Measurements from ENCODE around the gene SUGCT.

The SUGCT gene

GRCh38 chr7:40455485-40455884 is 320.7 kb downstream of the SUGCT start:
- TF ChIP-seq TAF1 (IDR thresholded peaks at IDR 0.05; ENCODE audit: low read depth, low read length): no peak
- no peak for TF ChIP-seq POU2F2 (IDR thresholded peaks at IDR 0.05; ENCODE audit: low read depth, low read length)
- TF ChIP-seq SPI1 (IDR thresholded peaks at IDR 0.05; ENCODE audit: low read depth, low read length): no peak
- no peak for TF ChIP-seq POLR2AphosphoS5 (IDR thresholded peaks at IDR 0.05; ENCODE audit: low read depth, low read length)
- FAIRE-seq: no peak
- DNase-seq (ENCODE audit: insufficient read length, low spot score): no peak

GRCh38 chr7:40457776-40458480 is 323.1 kb downstream of the SUGCT start:
- FAIRE-seq (no peak), DNase-seq (ENCODE audit: insufficient read length, low spot score) (no peak)
- TF ChIP-seq POLR2AphosphoS5 (IDR thresholded peaks at IDR 0.05; ENCODE audit: low read depth, low read length) (no peak), POLR2A (IDR thresholded peaks at IDR 0.05; ENCODE audit: low read depth, low read length) (no peak), TAF1 (IDR thresholded peaks at IDR 0.05; ENCODE audit: low read depth, low read length) (no peak), PAX5 (IDR thresholded peaks at IDR 0.05; ENCODE audit: insufficient read depth, low read length, severe bottlenecking) (no peak), POU2F2 (IDR thresholded peaks at IDR 0.05; ENCODE audit: low read depth, low read length) (no peak), SPI1 (IDR thresholded peaks at IDR 0.05; ENCODE audit: low read depth, low read length) (no peak)

- FAIRE-seq (no peak), DNase-seq (ENCODE audit: insufficient read length, low spot score) (no peak)
- TF ChIP-seq SPI1 (IDR thresholded peaks at IDR 0.05; ENCODE audit: low read depth, low read length) (no peak), POLR2AphosphoS5 (IDR thresholded peaks at IDR 0.05; ENCODE audit: low read depth, low read length) (no peak), TAF1 (IDR thresholded peaks at IDR 0.05; ENCODE audit: low read depth, low read length) (no peak), POU2F2 (IDR thresholded peaks at IDR 0.05; ENCODE audit: low read depth, low read length) (no peak), POLR2A (IDR thresholded peaks at IDR 0.05; ENCODE audit: low read depth, low read length) (no peak), PAX5 (IDR thresholded peaks at IDR 0.05; ENCODE audit: insufficient read depth, low read length, severe bottlenecking) (no peak)
These were observed 328.6 kb downstream of the SUGCT start for GRCh38 chr7:40463446-40463845.

- TF ChIP-seq TAF1 (IDR thresholded peaks at IDR 0.05; ENCODE audit: low read depth, low read length) (no peak), POLR2AphosphoS5 (IDR thresholded peaks at IDR 0.05; ENCODE audit: low read depth, low read length) (no peak), PAX5 (IDR thresholded peaks at IDR 0.05; ENCODE audit: insufficient read depth, low read length, severe bottlenecking) (no peak), POLR2A (IDR thresholded peaks at IDR 0.05; ENCODE audit: low read depth, low read length) (no peak), POU2F2 (IDR thresholded peaks at IDR 0.05; ENCODE audit: low read depth, low read length) (no peak), SPI1 (IDR thresholded peaks at IDR 0.05; ENCODE audit: low read depth, low read length) (no peak)
- DNase-seq (ENCODE audit: insufficient read length, low spot score) (no peak), FAIRE-seq (no peak)
These were observed 334.4 kb downstream of the SUGCT start for GRCh38 chr7:40468891-40469864.

GRCh38 chr7:40470091-40470592 is 335.3 kb downstream of the SUGCT start:
- no peak for FAIRE-seq
- no peak for DNase-seq (ENCODE audit: insufficient read length, low spot score)
- TF ChIP-seq PAX5 (IDR thresholded peaks at IDR 0.05; ENCODE audit: insufficient read depth, low read length, severe bottlenecking) (no peak), POLR2AphosphoS5 (IDR thresholded peaks at IDR 0.05; ENCODE audit: low read depth, low read length) (no peak), POLR2A (IDR thresholded peaks at IDR 0.05; ENCODE audit: low read depth, low read length) (no peak), POU2F2 (IDR thresholded peaks at IDR 0.05; ENCODE audit: low read depth, low read length) (no peak), TAF1 (IDR thresholded peaks at IDR 0.05; ENCODE audit: low read depth, low read length) (no peak), SPI1 (IDR thresholded peaks at IDR 0.05; ENCODE audit: low read depth, low read length) (no peak)

GRCh38 chr7:40470817-40471216 is 336.0 kb downstream of the SUGCT start:
- DNase-seq (ENCODE audit: insufficient read length, low spot score): no peak
- TF ChIP-seq POLR2A (IDR thresholded peaks at IDR 0.05; ENCODE audit: low read depth, low read length) (no peak), POLR2AphosphoS5 (IDR thresholded peaks at IDR 0.05; ENCODE audit: low read depth, low read length) (no peak), PAX5 (IDR thresholded peaks at IDR 0.05; ENCODE audit: insufficient read depth, low read length, severe bottlenecking) (no peak), POU2F2 (IDR thresholded peaks at IDR 0.05; ENCODE audit: low read depth, low read length) (no peak), SPI1 (IDR thresholded peaks at IDR 0.05; ENCODE audit: low read depth, low read length) (no peak), TAF1 (IDR thresholded peaks at IDR 0.05; ENCODE audit: low read depth, low read length) (no peak)
- FAIRE-seq: no peak

- TF ChIP-seq POLR2AphosphoS5 (IDR thresholded peaks at IDR 0.05; ENCODE audit: low read depth, low read length) (no peak), POLR2A (IDR thresholded peaks at IDR 0.05; ENCODE audit: low read depth, low read length) (no peak), TAF1 (IDR thresholded peaks at IDR 0.05; ENCODE audit: low read depth, low read length) (no peak), PAX5 (IDR thresholded peaks at IDR 0.05; ENCODE audit: insufficient read depth, low read length, severe bottlenecking) (no peak), SPI1 (IDR thresholded peaks at IDR 0.05; ENCODE audit: low read depth, low read length) (no peak)
- DNase-seq (ENCODE audit: insufficient read length, low spot score): no peak
- FAIRE-seq: no peak
These were observed 337.1 kb downstream of the SUGCT start for GRCh38 chr7:40471891-40472290.

- DNase-seq (ENCODE audit: insufficient read length, low spot score): peak; percentile 1
- FAIRE-seq: peak; percentile 52
- TF ChIP-seq TAF1 (IDR thresholded peaks at IDR 0.05; ENCODE audit: low read depth, low read length) (no peak), POLR2AphosphoS5 (IDR thresholded peaks at IDR 0.05; ENCODE audit: low read depth, low read length) (no peak), SPI1 (IDR thresholded peaks at IDR 0.05; ENCODE audit: low read depth, low read length) (no peak), POLR2A (IDR thresholded peaks at IDR 0.05; ENCODE audit: low read depth, low read length) (no peak), PAX5 (IDR thresholded peaks at IDR 0.05; ENCODE audit: insufficient read depth, low read length, severe bottlenecking) (no peak), POU2F2 (IDR thresholded peaks at IDR 0.05; ENCODE audit: low read depth, low read length) (peak; percentile 66; the same call in 1 of the 2 replicates)
These were observed 340.2 kb downstream of the SUGCT start for GRCh38 chr7:40474790-40475680.
